Skeletal muscle satellite cell (primary cell): ENCODE data around the gene SRSF4. TPM values are rescaled to one million over a fixed set of nuclear protein-coding genes. Genes with fewer than 3 reads are reported as not detected.
"Not testable (repeated sequence)": the region's sequence is repeated elsewhere in the genome, so short reads cannot be mapped to it uniquely, and the experiment has no call there.

Experiments
- H3K27me3 ChIP-seq: 2 replicates; pipeline ENCODE4 v1.7.0; 2013; ENCODE audit warnings: low read length; ENCODE audit not compliant: control insufficient read depth, insufficient read depth
- H3K36me3 ChIP-seq: 2 replicates; pipeline ENCODE4 v1.7.0; 2013; ENCODE audit warnings: mild to moderate bottlenecking, control low read depth, low read length; ENCODE audit not compliant: insufficient read depth
- H3K4me1 ChIP-seq: 2 replicates; pipeline ENCODE4 v1.7.0; 2013; ENCODE audit warnings: low read length; ENCODE audit not compliant: control insufficient read depth, insufficient read depth
- H3K4me2 ChIP-seq: 2 replicates; pipeline ENCODE4 v1.7.0; 2013; ENCODE audit warnings: mild to moderate bottlenecking, low read length
- H3K4me3 ChIP-seq: 2 replicates; pipeline ENCODE4 v1.7.0; 2013; ENCODE audit warnings: low read length
- H3K9ac ChIP-seq: 2 replicates; pipeline ENCODE4 v1.7.0; 2013; ENCODE audit warnings: mild to moderate bottlenecking, low read depth, low read length, moderate library complexity
- H3K9me3 ChIP-seq: replicated peaks from 2 replicates; pipeline ENCODE4 v1.7.0; 2013; ENCODE audit warnings: mild to moderate bottlenecking, control low read depth, low read length
- total RNA-seq: library from RNA; depleted of rRNA; stranded (reverse); fragments of >200 nt; gene quantifications from 2 replicates; pipeline ENCODE4 v1.2.3, GENCODE V29; 2012; rRNA removed

The SRSF4 gene
- 21.4 and 24.1 TPM in 2 replicates for total RNA-seq

DNA sequence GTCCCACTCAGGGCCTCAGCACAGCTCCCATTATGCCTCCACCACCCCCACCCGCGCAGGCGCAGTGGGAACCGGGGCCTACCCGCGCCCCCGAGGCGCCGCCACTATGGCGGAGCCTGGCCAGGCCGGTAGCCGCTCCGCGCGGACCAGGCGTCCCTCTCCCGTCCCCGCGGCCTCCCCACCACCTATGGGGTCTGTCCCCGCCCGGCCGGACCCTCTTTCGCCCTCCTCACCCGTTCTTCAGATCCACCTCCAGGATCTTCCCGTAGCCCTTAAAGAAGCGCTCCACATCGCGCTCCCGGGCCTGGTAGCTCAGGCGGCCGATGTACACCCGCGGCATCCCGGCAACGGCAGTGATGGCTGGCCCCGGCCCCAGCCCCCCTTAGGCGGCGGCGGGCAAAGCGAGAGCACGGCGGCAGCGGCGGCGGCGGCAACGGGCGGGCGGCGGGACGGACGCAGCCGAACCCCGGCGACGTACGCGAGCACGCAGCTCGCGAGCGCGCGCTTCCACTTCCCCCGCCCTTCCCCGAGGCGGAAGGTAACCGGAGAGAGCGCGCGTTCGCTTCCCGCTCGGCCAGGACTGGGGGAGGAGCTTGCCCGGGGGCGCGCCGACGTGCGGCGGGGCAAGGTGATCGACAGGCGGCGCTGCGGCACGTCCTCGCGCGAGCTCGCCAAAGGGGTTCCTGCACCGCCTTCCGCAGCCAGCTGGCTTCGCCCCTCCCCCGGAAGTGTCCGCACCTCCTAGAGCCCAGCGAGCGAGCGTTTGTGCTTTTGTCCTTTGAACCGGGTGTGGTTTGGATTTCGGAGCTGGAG lies at the start of gene SRSF4:
Gene SRSF4, minus strand, starts transcription at position 488 of the 813 bp plus-strand sequence. Its CDS starts 148 bp downstream, at position 340.
- H3K4me2 ChIP-seq = peak within 1 kb of the TSS; percentile 94
- H3K27me3 ChIP-seq = no peaks in the 10 kb centered on the region
- H3K9ac ChIP-seq = peak within 1 kb of the TSS; percentile 100
- H3K4me1 ChIP-seq = peaks cover 37% of the 10 kb centered on the region
- H3K4me3 ChIP-seq = peak within 1 kb of the TSS; percentile 92
- peaks cover 20% of the 10 kb centered on the region for H3K36me3 ChIP-seq
- no peaks in the 10 kb centered on the region for H3K9me3 ChIP-seq

- Histone ChIP-seq H3K4me2 (peak within 1 kb of the TSS; percentile 95), H3K4me1 (peaks cover 17% of the 10 kb centered on the region), H3K4me3 (peak within 1 kb of the TSS; percentile 87), H3K9me3 (no peaks in the 10 kb centered on the region), H3K27me3 (no peaks in the 10 kb centered on the region), H3K36me3 (no peaks in the 10 kb centered on the region), H3K9ac (peak within 1 kb of the TSS; percentile 87)
Observed at GRCh38 chr1:29230553-29231378, 49.1 kb upstream of the SRSF4 start, which contains the start of gene MECR. Gene MECR (minus strand): TSS chr1:29230934. CDS start chr1:29230906, 28 bp downstream.

GRCh38 chr1:29230204-29230552 lies 48.5 kb upstream of the SRSF4 start:
- Histone ChIP-seq H3K4me3 (peak overlapping the region; percentile 87), H3K27me3 (no peaks in the 10 kb centered on the region), H3K4me2 (peak overlapping the region; percentile 95), H3K9me3 (no peaks in the 10 kb centered on the region), H3K4me1 (peaks cover 15% of the 10 kb centered on the region), H3K9ac (peak overlapping the region; percentile 87), H3K36me3 (no peaks in the 10 kb centered on the region)

- Histone ChIP-seq H3K9ac (no peak overlapping the region), H3K27me3 (no peaks in the 10 kb centered on the region), H3K4me2 (no peak overlapping the region), H3K9me3 (no peaks in the 10 kb centered on the region), H3K36me3 (no peaks in the 10 kb centered on the region), H3K4me3 (no peak overlapping the region), H3K4me1 (peaks cover 10% of the 10 kb centered on the region)
Observed at GRCh38 chr1:29227511-29227910, 45.8 kb upstream of the SRSF4 start.

DNA sequence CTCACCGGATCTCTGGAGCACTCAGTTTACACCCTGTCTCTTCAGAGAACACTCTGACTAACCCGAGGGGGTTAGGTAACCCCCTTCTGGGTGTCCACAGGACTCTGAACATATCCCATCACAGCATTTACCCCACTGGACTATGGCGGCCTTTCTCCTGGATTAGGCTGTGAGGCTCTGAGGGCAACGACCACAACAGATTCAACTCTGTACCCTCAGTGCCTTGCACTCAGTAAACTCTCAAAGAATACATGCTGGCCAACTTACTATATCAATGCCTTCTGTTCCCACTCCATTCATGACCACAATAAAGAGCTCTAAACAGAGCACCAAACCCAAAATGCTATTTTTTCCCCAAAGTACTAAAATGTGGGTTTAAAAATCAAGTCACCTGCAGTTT lies 43.7 kb upstream of the SRSF4 start:
- Histone ChIP-seq H3K4me2 (no peak overlapping the region), H3K27me3 (no peaks in the 10 kb centered on the region), H3K4me3 (no peak overlapping the region), H3K36me3 (no peaks in the 10 kb centered on the region), H3K9me3 (no peaks in the 10 kb centered on the region), H3K9ac (no peak overlapping the region), H3K4me1 (peaks cover 6% of the 10 kb centered on the region)

DNA sequence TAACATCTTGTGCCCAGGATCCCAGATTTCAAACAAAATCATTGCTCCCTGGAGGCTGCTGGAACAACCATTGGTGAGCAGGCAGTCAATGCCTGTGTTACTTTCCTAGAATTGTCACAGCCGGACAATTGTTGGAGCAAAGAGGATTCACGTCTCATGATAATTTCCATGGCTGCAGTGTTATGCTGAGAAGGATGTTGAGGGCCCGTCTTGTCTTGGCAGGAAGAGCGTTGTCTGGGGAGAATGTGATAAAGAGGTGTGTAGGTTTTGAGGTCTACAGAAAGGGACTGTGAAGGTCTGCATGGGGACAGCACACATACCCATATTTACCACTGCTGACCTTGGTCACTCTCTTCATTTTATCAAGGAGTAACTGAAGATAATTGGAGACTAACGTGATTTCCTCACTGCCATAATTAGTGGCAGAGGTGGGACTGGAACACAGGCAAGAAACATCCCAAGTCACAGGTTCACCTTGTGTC lies 42.7 kb upstream of the SRSF4 start:
- Histone ChIP-seq H3K4me2 (no peak overlapping the region), H3K4me3 (no peak overlapping the region), H3K9me3 (no peaks in the 10 kb centered on the region), H3K36me3 (peaks cover 1% of the 10 kb centered on the region), H3K4me1 (no peaks in the 10 kb centered on the region), H3K9ac (no peak overlapping the region), H3K27me3 (no peaks in the 10 kb centered on the region)

- no peaks in the 10 kb centered on the region for H3K4me1 ChIP-seq
- H3K36me3 ChIP-seq = peaks cover 3% of the 10 kb centered on the region
- no peaks in the 10 kb centered on the region for H3K9me3 ChIP-seq
- H3K9ac ChIP-seq = no peak overlapping the region
- H3K4me3 ChIP-seq = no peak overlapping the region
- H3K4me2 ChIP-seq = no peak overlapping the region
- H3K27me3 ChIP-seq = no peaks in the 10 kb centered on the region
Observed at GRCh38 chr1:29223521-29223920, 41.8 kb upstream of the SRSF4 start.

GRCh38 chr1:29222686-29223085 lies 41.0 kb upstream of the SRSF4 start:
- Histone ChIP-seq H3K4me2 (no peak overlapping the region), H3K9ac (no peak overlapping the region), H3K4me1 (peaks cover 4% of the 10 kb centered on the region), H3K4me3 (no peak overlapping the region), H3K9me3 (no peaks in the 10 kb centered on the region), H3K27me3 (no peaks in the 10 kb centered on the region), H3K36me3 (peaks cover 3% of the 10 kb centered on the region)

- not testable (repeated sequence) for H3K4me3 ChIP-seq, H3K9me3 ChIP-seq, H3K27me3 ChIP-seq, H3K36me3 ChIP-seq, H3K9ac ChIP-seq, H3K4me2 ChIP-seq, H3K4me1 ChIP-seq
Observed at GRCh38 chr1:29222260-29222659, 40.6 kb upstream of the SRSF4 start.

DNA sequence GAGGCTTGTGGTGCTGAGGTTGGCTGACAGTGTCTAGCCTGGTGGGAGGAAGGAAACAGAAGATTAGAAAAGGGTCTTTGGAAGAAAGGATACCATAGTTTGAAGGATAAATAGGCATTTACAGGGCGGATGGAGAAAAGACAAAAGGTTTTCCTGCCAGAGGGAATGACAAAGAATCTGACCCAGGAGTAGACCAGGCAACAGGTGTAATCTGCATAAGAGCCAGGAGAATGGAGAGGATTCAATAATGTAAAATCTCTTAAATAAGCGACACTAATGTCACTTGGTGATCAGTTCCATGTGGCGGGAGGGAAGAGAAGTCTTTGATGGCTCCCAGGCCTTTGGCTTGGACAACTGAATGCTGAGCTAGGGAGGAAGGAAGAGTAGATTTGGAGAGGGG lies 39.6 kb upstream of the SRSF4 start:
- Histone ChIP-seq H3K36me3 (peaks cover 7% of the 10 kb centered on the region), H3K9ac (no peak overlapping the region), H3K9me3 (no peaks in the 10 kb centered on the region), H3K27me3 (no peaks in the 10 kb centered on the region), H3K4me1 (peaks cover 4% of the 10 kb centered on the region), H3K4me2 (no peak overlapping the region), H3K4me3 (no peak overlapping the region)

DNA sequence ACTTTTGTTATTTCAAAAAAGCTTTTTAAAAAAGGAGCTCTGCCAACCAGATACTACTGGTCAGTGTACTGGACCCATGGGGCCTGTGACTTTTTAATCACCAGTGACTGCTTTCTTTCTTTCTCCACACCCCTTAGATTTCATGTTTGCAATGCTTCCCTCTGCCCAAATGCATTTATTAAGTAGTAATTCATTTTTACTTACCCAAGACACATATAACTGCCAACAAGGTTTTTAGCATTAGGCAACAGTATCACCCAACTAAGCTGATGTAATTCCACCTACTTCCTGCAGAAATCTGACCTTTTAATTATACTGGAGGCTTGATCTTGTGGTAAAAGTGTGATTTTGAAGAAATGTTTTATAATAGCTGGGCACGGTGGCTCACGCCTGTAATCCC lies 36.5 kb upstream of the SRSF4 start:
- Histone ChIP-seq H3K4me1 (peaks cover 4% of the 10 kb centered on the region), H3K36me3 (peaks cover 21% of the 10 kb centered on the region), H3K27me3 (no peaks in the 10 kb centered on the region), H3K4me2 (no peak overlapping the region), H3K4me3 (no peak overlapping the region), H3K9me3 (no peaks in the 10 kb centered on the region), H3K9ac (no peak overlapping the region)
